NCI-H524 (cell line): ENCODE results near the gene C1QL1.

Experiments used
- DNase-seq, 2 experiments: peaks; one replicate each; lab custom pipeline; 2025; lab: John Stamatoyannopoulos, UW

The C1QL1 gene

GRCh38 chr17:44968225-44969143 is at the start of gene C1QL1:
TSS of gene C1QL1 (minus strand) at chr17:44968303. CDS start at chr17:44968048, 255 bp downstream.
- DNase-seq, result peak; percentile 91 to 94

DNA sequence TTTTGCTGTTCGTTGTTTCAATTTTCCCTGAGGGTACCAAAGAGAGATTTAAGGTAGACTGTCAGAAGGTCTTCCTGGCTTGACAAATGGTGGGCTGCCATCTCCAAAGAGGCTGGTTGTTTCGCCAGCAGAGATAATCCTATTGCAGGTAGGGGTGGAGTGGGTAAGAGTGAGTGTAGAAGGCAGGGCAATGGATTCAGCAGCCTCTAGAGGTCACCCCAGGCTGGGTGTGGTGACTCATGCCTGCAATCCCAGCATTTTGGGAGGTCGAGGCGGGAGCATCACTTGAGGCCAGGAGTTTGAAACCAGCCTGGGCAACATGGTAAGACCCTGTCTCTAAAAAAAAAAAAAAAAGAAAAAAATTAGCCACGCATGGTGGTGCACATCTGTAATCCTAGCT is 48.7 kb upstream of the C1QL1 start:
- peak; percentile 33 to 65 for DNase-seq

DNA sequence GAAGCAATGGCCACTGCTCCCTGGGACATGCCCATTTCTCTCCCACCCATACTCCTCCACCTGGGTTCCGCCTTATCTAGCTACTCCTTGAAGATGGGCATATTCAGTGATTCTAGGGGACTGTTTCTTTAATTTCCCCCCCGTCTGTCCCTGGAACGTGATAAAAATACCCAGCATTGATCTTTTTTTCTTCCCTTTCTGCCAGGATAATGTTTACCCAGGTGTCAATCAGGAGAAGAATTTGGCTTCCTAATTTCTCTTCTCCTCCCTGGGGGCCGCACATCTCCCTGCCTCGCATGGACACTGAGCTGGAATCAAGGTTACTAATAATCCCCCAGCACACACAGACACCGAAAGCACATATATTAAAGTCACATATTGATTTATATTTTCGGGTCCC is 48.1 kb upstream of the C1QL1 start:
- DNase-seq, result no peak

- peak; percentile 88 to 96 for DNase-seq
Measured at GRCh38 chr17:45013021-45013997, 45.2 kb upstream of the C1QL1 start.

DNA sequence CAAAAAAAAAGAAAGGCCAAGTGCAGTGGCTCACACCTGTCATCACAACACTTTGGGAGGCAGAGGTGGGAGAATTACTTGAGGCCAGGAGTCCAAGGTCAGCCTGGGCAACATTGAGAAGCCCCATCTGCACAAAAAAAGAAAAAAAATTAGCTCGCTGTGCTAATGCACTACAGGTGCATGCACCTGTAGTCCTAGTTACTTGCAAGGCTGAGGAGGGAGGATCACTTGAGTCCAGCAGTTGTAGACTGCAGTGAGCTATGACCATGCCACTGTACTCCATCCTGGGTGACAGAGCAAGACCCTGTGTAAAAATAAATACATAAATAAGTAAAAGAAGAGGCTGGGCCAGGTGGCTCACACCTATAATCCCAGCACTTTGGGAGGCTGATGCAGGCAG is 43.7 kb upstream of the C1QL1 start:
- DNase-seq, result no peak

GRCh38 chr17:45009676-45010467 is 41.8 kb upstream of the C1QL1 start:
- peak; percentile 37 to 59 for DNase-seq

- no peak for DNase-seq
Measured at GRCh38 chr17:45008216-45008615, 40.1 kb upstream of the C1QL1 start.

GRCh38 chr17:45006927-45007461 is 38.9 kb upstream of the C1QL1 start:
- peak; percentile 84 to 92 for DNase-seq

- DNase-seq, result no peak
Measured at GRCh38 chr17:45005700-45006099, 37.6 kb upstream of the C1QL1 start.

DNA sequence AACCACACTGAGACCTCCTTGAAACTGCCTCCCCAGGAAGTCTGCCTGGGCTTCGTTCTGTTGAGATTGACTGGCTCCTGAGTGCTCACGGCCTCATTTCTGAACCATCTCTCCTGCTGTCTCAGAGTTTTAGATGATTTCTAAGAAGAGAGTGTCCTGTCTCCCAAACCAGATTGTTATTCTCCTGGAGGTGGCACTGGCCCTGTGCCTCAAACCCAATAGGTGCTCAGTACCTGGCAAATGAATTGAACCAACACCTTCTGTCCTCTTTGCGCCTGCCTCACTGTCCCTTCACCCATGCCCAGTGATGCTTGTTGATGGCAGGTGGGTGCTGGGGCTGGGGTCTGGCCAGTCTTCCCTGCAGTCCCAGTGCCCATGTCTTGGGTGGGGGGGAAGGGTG is 36.3 kb upstream of the C1QL1 start:
- no peak for DNase-seq

GRCh38 chr17:45003877-45004276 is 35.8 kb upstream of the C1QL1 start:
- no peak for DNase-seq

DNA sequence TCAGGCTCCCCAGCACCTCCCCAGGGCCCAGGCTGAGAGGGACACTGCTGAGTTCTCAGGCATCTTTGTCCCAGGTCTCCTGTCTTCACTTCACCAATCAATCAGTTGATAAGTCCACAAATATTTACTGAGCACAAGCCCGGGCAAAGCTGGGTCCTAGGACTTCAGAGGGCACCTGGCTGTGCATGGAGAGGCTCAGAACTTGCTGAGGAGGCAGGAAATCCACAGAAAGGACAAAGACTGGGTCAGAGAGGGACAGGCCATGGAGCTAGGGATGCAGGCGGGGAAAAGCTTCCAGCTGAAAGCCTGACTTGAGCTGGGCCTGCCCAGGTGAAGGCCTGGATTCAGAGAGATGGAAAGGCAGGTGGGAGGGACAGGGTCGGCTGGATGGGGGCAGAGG is 33.2 kb upstream of the C1QL1 start:
- no peak for DNase-seq

GRCh38 chr17:44999433-44999832 is 31.3 kb upstream of the C1QL1 start:
- no peak for DNase-seq

- DNase-seq, result no peak
Measured at GRCh38 chr17:44998646-44999045, 30.5 kb upstream of the C1QL1 start.

GRCh38 chr17:44997733-44998520 is 29.8 kb upstream of the C1QL1 start:
- peak; percentile 56 to 89 for DNase-seq

DNA sequence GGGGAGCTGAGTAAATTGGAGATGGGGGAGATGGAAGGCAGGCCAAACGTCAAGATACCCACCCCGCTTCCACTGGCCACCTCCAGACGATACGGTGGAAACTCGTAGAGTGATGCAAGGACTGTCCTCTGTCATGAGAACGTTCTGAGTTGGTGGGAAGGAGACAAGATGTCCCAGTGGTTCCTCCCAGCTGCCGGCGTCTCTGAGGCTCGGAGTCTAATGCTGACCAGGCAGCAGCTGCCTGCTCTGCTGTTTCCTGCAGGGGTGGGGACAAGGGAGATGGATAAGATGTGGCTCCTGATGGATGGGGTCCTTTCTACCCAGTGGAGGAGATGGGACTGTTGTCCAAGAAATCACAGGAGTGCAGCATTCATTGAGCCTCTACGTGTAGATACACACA is 28.2 kb upstream of the C1QL1 start:
- no peak for DNase-seq

DNA sequence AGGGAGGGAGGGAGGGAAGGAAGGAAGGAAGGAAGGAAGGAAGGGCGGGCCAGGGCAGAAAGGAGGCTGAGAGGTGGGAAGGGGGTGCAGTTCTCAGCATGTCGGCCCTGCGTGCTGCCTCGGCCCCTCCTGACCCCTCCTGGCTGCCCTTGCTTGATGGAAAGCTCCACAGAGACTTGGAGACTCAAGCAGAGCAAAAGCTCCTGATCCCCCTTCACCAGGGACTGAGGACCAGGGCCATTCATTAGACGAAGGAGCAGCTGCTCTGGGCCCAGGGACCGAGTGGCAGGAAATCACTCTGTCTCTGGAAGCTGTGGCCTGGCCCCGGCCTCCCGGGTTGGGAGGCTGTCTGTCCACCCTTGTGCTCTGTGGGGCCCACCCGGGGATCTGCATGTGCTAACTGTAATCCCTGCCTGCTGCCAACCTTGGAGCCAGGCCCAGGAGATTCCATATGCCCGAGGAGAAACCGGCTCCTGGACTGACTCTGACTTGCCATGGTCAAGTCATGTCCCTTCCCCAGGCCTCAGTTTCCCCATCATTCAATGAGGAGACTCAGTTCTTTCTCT is 27.4 kb upstream of the C1QL1 start:
- DNase-seq, result peak in 1 of 2 experiments; percentile 27

GRCh38 chr17:44992242-44992939 is 24.3 kb upstream of the C1QL1 start:
- DNase-seq, result no peak

DNA sequence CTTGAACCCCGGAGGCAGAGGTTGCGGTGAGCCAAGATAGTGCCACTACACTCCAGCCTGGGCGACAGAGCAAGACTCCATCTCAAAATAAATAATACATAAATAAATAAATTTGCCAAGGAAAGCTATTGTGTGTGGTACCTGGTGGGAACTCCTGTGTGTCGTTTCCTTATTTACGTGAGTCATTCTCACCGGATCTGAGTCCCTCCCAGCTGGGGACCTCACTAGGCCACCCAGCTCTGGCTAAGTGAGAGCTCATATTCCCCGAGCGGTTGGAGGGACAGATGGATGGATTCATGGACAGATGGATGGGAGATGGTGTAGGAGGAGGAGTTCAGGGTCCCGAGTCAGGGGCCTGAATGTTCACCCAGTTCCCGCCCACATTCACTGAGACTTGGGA is 22.9 kb upstream of the C1QL1 start:
- peak; percentile 73 to 82 for DNase-seq
